Nephron progenitor cell (in vitro differentiated cells): ENCODE measurements around the gene RFC5.

Experiments used
- DNase-seq: peaks from one replicate; pipeline ENCODE4 v3.0.0; 2021
- H3K27ac Mint-ChIP-seq: 2 replicates; pipeline ENCODE4 v1.8.0; 2021; ENCODE audit warnings: mild to moderate bottlenecking, moderate library complexity, mixed read lengths
- H3K27me3 Mint-ChIP-seq: 2 replicates; pipeline ENCODE4 v1.8.0; 2021; ENCODE audit warnings: mild to moderate bottlenecking, low read depth, mixed read lengths; ENCODE audit not compliant: poor library complexity
- H3K36me3 Mint-ChIP-seq: 2 replicates; pipeline ENCODE4 v1.8.0; 2021; ENCODE audit warnings: low read depth, mixed read lengths
- H3K4me1 Mint-ChIP-seq: 2 replicates; pipeline ENCODE4 v1.8.0; 2021; ENCODE audit warnings: mixed read lengths
- H3K4me3 Mint-ChIP-seq: 2 replicates; pipeline ENCODE4 v1.8.0; 2021; ENCODE audit warnings: mild to moderate bottlenecking, moderate library complexity, mixed read lengths
- H3K9me3 Mint-ChIP-seq: 2 replicates; pipeline ENCODE4 v1.8.0; 2021; ENCODE audit warnings: mild to moderate bottlenecking, moderate library complexity, mixed read lengths
- TF ChIP-seq, protein P1 (sequence below): fragments of 200-600 bp; sonication (generic); IDR thresholded peaks from 2 replicates; pipeline ENCODE4 v1.5.0; 2021; ENCODE audit warnings: antibody characterized with exemption

RFC5 gene

GRCh38 chr12:118050972-118051910, 34.7 kb downstream of the RFC5 start:
- H3K4me3 Mint-ChIP-seq: no peak overlapping the region
- no peaks in the 10 kb centered on the region for H3K27me3 Mint-ChIP-seq
- peak overlapping the region; percentile 20 for H3K27ac Mint-ChIP-seq
- TF ChIP-seq, protein P1, sequence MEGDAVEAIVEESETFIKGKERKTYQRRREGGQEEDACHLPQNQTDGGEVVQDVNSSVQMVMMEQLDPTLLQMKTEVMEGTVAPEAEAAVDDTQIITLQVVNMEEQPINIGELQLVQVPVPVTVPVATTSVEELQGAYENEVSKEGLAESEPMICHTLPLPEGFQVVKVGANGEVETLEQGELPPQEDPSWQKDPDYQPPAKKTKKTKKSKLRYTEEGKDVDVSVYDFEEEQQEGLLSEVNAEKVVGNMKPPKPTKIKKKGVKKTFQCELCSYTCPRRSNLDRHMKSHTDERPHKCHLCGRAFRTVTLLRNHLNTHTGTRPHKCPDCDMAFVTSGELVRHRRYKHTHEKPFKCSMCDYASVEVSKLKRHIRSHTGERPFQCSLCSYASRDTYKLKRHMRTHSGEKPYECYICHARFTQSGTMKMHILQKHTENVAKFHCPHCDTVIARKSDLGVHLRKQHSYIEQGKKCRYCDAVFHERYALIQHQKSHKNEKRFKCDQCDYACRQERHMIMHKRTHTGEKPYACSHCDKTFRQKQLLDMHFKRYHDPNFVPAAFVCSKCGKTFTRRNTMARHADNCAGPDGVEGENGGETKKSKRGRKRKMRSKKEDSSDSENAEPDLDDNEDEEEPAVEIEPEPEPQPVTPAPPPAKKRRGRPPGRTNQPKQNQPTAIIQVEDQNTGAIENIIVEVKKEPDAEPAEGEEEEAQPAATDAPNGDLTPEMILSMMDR: no peak
- peaks cover 54% of the 10 kb centered on the region for H3K36me3 Mint-ChIP-seq
- H3K4me1 Mint-ChIP-seq: peaks cover 18% of the 10 kb centered on the region
- H3K9me3 Mint-ChIP-seq: no peaks in the 10 kb centered on the region
- DNase-seq: no peak

DNA sequence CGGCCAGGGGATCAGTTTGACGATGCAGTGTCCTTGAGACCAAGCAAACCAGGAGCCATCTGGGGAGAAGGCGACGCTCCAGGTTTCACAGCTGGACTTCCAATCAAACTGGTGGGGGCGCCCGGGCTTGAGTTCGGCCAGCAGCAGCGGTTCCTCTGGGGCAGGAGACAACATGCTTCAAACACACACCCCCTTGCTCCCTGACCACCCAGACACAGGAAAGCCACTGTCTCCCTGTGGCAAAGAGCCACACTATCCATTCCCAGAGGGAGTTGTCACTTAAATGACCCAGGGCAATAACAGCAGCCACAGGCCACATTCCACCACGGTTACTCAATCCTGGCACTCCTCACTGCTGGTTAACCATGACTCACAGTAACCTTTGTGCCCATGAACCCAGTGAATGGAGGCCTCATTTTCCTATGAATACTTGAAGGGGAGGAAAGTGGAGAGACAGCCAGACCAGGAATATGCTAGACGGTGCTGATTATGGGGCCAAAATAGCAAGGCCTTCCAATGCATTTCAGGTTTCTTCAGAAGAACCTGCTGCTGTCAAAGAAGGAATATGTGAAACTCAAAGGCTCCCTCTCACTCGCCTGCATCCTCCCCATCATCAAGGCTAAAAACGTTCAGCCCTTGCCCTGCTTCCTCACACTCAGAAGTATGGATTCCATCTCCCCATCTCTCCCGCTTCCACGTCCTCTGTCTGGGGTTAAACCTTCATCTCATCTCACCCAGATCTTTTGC, 36.0 kb downstream of the RFC5 start:
- Mint-ChIP-seq H3K27ac (peak overlapping the region; percentile 81), H3K9me3 (no peaks in the 10 kb centered on the region), H3K4me1 (peaks cover 15% of the 10 kb centered on the region), H3K4me3 (no peak overlapping the region), H3K36me3 (peaks cover 48% of the 10 kb centered on the region), H3K27me3 (no peaks in the 10 kb centered on the region)
- TF ChIP-seq, protein P1: no peak
- no peak for DNase-seq

- Mint-ChIP-seq H3K4me3 (no peak overlapping the region), H3K4me1 (peaks cover 15% of the 10 kb centered on the region), H3K27ac (peak overlapping the region; percentile 81), H3K36me3 (peaks cover 48% of the 10 kb centered on the region), H3K27me3 (no peaks in the 10 kb centered on the region), H3K9me3 (no peaks in the 10 kb centered on the region)
- DNase-seq: no peak
- TF ChIP-seq, protein P1: no peak
These were observed 36.8 kb downstream of the RFC5 start for GRCh38 chr12:118053071-118053985.

GRCh38 chr12:118055144-118055557, 38.6 kb downstream of the RFC5 start:
- no peak overlapping the region for H3K4me3 Mint-ChIP-seq
- no peaks in the 10 kb centered on the region for H3K27me3 Mint-ChIP-seq
- no peaks in the 10 kb centered on the region for H3K9me3 Mint-ChIP-seq
- TF ChIP-seq, protein P1: peak; percentile 47
- H3K4me1 Mint-ChIP-seq: peaks cover 24% of the 10 kb centered on the region
- peak; percentile 43 for DNase-seq
- H3K36me3 Mint-ChIP-seq: peaks cover 35% of the 10 kb centered on the region
- no peak overlapping the region for H3K27ac Mint-ChIP-seq

GRCh38 chr12:118055865-118056773, 39.6 kb downstream of the RFC5 start:
- Mint-ChIP-seq H3K27ac (peak overlapping the region; percentile 85), H3K4me3 (no peak overlapping the region), H3K27me3 (no peaks in the 10 kb centered on the region), H3K4me1 (peaks cover 26% of the 10 kb centered on the region), H3K9me3 (no peaks in the 10 kb centered on the region), H3K36me3 (peaks cover 26% of the 10 kb centered on the region)
- no peak for DNase-seq
- TF ChIP-seq, protein P1: no peak
